Uterus (tissue), 2 donors: Measurements from ENCODE around the gene BRAT1.

Source experiments
- POLR2A ChIP-seq, 2 donors: fragments of 450-650 bp; IDR thresholded peaks; one replicate each; pipeline ENCODE4 v1.6.1; 2016; ENCODE audit warnings: antibody characterized with exemption in 2 of 2, mild to moderate bottlenecking in 1 of 2, moderate library complexity in 1 of 2
- TF ChIP-seq, protein P1 (sequence below), 4 experiments: fragments of 200-600 bp in 2 of 4; fragments of 450-650 bp in 2 of 4; sonication (generic) in 2 of 4; IDR thresholded peaks; one replicate each; pipeline ENCODE4 v1.5.1; 2016 to 2019; ENCODE audit warnings: antibody characterized with exemption in 4 of 4, mild to moderate bottlenecking in 2 of 4, moderate library complexity in 1 of 4

DNA sequence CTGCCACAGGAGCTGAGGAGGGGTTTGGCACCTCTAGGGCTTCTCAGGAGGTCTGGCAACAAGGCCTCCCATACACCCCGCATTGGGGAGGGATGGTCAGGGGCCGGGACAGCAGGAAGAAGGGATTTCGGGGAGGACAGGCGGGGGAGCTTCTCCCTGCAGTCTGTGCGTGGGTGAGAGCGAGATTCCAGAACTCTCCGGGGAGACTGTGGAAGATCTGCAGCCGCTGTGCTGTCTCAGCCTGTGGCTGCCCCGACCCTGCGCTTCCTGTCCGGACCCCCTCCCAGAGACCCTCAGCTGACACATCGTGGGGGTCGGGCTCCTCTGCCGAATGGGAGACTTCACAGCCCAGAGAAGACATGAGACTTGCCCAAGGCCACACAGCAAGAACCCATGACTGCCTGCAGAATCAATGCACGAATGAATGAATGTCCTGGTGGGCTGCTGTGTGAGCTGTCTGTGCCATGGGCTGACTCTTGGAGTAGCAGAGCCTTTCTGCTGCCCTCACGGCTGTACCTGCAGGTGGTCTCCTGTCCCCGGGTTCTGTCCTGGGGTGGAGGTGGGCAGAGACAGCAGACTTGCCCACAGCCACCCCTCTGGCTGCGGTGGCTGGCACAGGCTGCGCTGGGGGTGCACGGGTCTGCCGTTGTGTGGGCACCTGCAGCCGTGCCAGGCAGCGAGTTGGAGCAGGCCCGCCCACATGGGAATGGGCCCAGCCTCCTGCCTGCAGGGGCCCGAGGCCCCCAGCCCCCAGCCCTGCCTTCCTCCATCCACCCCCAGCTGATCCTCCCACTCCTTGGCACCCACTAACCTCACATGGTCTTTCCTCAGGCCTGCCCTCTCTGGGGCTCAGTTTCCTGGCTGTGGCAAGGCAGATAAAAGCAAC is 52.0 kb downstream of the BRAT1 start:
- TF ChIP-seq, protein P1, sequence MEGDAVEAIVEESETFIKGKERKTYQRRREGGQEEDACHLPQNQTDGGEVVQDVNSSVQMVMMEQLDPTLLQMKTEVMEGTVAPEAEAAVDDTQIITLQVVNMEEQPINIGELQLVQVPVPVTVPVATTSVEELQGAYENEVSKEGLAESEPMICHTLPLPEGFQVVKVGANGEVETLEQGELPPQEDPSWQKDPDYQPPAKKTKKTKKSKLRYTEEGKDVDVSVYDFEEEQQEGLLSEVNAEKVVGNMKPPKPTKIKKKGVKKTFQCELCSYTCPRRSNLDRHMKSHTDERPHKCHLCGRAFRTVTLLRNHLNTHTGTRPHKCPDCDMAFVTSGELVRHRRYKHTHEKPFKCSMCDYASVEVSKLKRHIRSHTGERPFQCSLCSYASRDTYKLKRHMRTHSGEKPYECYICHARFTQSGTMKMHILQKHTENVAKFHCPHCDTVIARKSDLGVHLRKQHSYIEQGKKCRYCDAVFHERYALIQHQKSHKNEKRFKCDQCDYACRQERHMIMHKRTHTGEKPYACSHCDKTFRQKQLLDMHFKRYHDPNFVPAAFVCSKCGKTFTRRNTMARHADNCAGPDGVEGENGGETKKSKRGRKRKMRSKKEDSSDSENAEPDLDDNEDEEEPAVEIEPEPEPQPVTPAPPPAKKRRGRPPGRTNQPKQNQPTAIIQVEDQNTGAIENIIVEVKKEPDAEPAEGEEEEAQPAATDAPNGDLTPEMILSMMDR (IDR thresholded peaks at IDR 0.05), result no peak
- no peak for TF ChIP-seq POLR2A (IDR thresholded peaks at IDR 0.05)
